Caco-2 (cell line): ENCODE data around the gene IBA57. TPM values are rescaled to one million over a fixed set of nuclear protein-coding genes. Genes with fewer than 3 reads are reported as not detected.

Experiments
- BruUV-seq: library from RNA; stranded (reverse); fragments of 400-500 nt; replicated peaks from 2 replicates; lab custom pipeline; 2021; lab: Mats Ljungman, UMichigan
- CTCF ChIA-PET: fragments of 300-600 bp; sonication (Branson Sonifier 250); formaldehyde crosslinking; loops from one replicate; lab custom pipeline; 2022; ENCODE audit warnings: antibody characterized with exemption; lab: Charles Lee
- POLR2A ChIA-PET: fragments of 300-600 bp; sonication (Branson Sonifier 250); formaldehyde crosslinking; loops from one replicate; lab custom pipeline; 2022; ENCODE audit warnings: antibody characterized with exemption; lab: Charles Lee
- DNase-seq, 2 experiments: peaks; one replicate each; pipeline versions ENCODE4 v3.0.0 to v3.0.0-alpha.2; 2020 to 2022
- H3K27me3 ChIP-seq: replicated peaks from 2 replicates; pipeline ENCODE4 v1.6.0; 2011; ENCODE audit warnings: low read length; ENCODE audit not compliant: control insufficient read depth, insufficient read depth
- H3K36me3 ChIP-seq: 2 replicates; pipeline ENCODE4 v1.5.1; 2011; ENCODE audit warnings: low read length; ENCODE audit not compliant: control insufficient read depth, insufficient read depth
- H3K4me1 ChIP-seq: fragments of 250-450 bp; sonication (Bioruptor Pico); 2 replicates; pipeline ENCODE4 v1.5.1; 2020; ENCODE audit warnings: mild to moderate bottlenecking
- H3K4me3 ChIP-seq: 2 replicates; pipeline ENCODE4 v1.5.1; 2011; ENCODE audit warnings: low read depth, mild to moderate bottlenecking, control low read depth, low read length
- H3K9me3 ChIP-seq: fragments of 250-450 bp; sonication (Bioruptor Pico); 2 replicates; pipeline ENCODE4 v1.5.1; 2020; ENCODE audit warnings: mild to moderate bottlenecking, moderate library complexity
- H3K27ac Mint-ChIP-seq: one replicate; pipeline ENCODE4 v1.8.0; 2022; ENCODE audit warnings: mixed read lengths; ENCODE audit not compliant: unreplicated experiment
- H3K27me3 Mint-ChIP-seq: one replicate; pipeline ENCODE4 v1.8.0; 2022; ENCODE audit warnings: mixed read lengths; ENCODE audit not compliant: insufficient read depth, unreplicated experiment
- H3K36me3 Mint-ChIP-seq: one replicate; pipeline ENCODE4 v1.8.0; 2022; ENCODE audit warnings: mild to moderate bottlenecking, mixed read lengths; ENCODE audit not compliant: insufficient read depth, unreplicated experiment
- H3K4me1 Mint-ChIP-seq: one replicate; pipeline ENCODE4 v1.8.0; 2022; ENCODE audit warnings: low read depth, mixed read lengths; ENCODE audit not compliant: unreplicated experiment
- H3K4me3 Mint-ChIP-seq: one replicate; pipeline ENCODE4 v1.8.0; 2022; ENCODE audit warnings: mild to moderate bottlenecking, moderate library complexity, mixed read lengths; ENCODE audit not compliant: unreplicated experiment
- H3K9me3 Mint-ChIP-seq: one replicate; pipeline ENCODE4 v1.8.0; 2022; ENCODE audit warnings: mixed read lengths; ENCODE audit not compliant: unreplicated experiment
- CTCF ChIP-seq, 2 experiments: fragments of 200-600 bp in 1 of 2; IDR thresholded peaks; 1 replicate in 1 of 2; 2 replicates in 1 of 2; pipeline versions ENCODE4 v1.5.1 to v1.8.0; 2011 to 2022; ENCODE audit warnings: antibody characterized with exemption in 1 of 2, control low read depth in 1 of 2, inconsistent platforms in 1 of 2, low read depth in 1 of 2, low read length in 1 of 2, mild to moderate bottlenecking in 1 of 2, moderate library complexity in 1 of 2; ENCODE audit not compliant: insufficient read depth in 1 of 2, severe bottlenecking in 1 of 2, unreplicated experiment in 1 of 2
- intact Hi-C: fragments of 100-400 bp; cut with micrococcal nuclease; formaldehyde crosslinking; loops from one replicate; pipeline ENCODE4 v1.10.0; 2022; ENCODE audit not compliant: unreplicated experiment
- total RNA-seq: library from RNA; stranded (reverse); gene quantifications from 2 replicates; pipeline ENCODE4 v1.2.3, GENCODE V29; 2022

IBA57 gene
- total RNA-seq, 1 experiment from 2014 or later: 15.4 TPM

DNA sequence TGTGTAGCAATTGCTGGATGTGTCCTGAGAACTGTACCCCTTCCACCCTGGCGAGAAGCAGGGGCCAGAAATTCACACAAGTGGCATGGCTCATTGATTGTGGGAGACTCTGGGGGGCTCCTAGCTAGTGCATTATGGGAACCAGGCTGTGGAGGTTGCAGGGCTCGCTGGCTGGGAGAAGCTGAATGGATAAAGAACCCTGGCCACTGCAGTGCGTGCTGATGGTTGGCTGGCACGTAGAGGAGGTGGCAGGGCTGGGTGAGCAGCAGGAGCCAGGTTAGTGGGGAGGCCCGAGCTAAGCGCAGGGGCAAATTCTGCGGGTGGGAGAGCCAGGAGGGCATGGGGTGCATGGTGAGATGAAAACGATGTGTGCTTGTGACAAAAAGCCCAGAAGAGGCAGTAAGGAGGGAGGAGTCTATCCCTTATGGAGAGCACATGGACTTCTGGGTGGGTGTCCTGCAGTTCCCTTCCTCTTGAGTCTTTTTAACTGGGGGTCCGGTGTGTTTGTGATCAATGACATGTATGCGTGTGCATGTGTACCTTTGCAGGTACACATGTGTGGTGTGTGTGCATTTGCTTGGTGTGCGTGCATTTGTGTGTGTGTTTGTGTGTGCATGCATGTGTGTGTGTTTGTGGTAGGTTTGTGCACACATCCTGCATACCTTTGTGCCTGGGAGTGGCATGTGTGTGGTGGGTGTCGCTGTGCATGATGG is 22.0 kb upstream of the IBA57 start:
- Histone ChIP-seq H3K27me3 (no peaks in the 10 kb centered on the region), H3K4me3 (no peak overlapping the region), H3K36me3 (peaks cover 3% of the 10 kb centered on the region), H3K4me1 (peaks cover 5% of the 10 kb centered on the region), H3K9me3 (no peaks in the 10 kb centered on the region)
- TF ChIP-seq CTCF (IDR thresholded peaks at IDR 0.05; ENCODE audit: insufficient read depth in 1 of 2, low read depth in 1 of 2, low read length in 1 of 2, severe bottlenecking in 1 of 2, unreplicated experiment in 1 of 2): no peak
- no peaks in the 10 kb centered on the region for H3K4me1 Mint-ChIP-seq
- CTCF ChIA-PET: no interaction called here
- H3K9me3 Mint-ChIP-seq: no peaks in the 10 kb centered on the region
- no peaks in the 10 kb centered on the region for H3K27me3 Mint-ChIP-seq
- intact Hi-C loops: no loop called here
- no TSS peak for BruUV-seq
- peaks cover 21% of the 10 kb centered on the region for H3K36me3 Mint-ChIP-seq
- POLR2A ChIA-PET: no interaction called here
- DNase-seq: no peak
- H3K27ac Mint-ChIP-seq: no peak overlapping the region
- H3K4me3 Mint-ChIP-seq: no peak overlapping the region

- Mint-ChIP-seq H3K27ac (no peak overlapping the region), H3K4me1 (no peaks in the 10 kb centered on the region), H3K9me3 (no peaks in the 10 kb centered on the region), H3K4me3 (no peak overlapping the region), H3K36me3 (peaks cover 21% of the 10 kb centered on the region), H3K27me3 (no peaks in the 10 kb centered on the region)
- peaks cover 3% of the 10 kb centered on the region for H3K36me3 ChIP-seq
- no peaks in the 10 kb centered on the region for H3K27me3 ChIP-seq
- H3K4me1 ChIP-seq: peaks cover 5% of the 10 kb centered on the region
- intact Hi-C loops: no loop called here
- CTCF ChIA-PET: no interaction called here
- TF ChIP-seq CTCF (IDR thresholded peaks at IDR 0.05; ENCODE audit: insufficient read depth in 1 of 2, low read depth in 1 of 2, low read length in 1 of 2, severe bottlenecking in 1 of 2, unreplicated experiment in 1 of 2): no peak
- H3K4me3 ChIP-seq: no peak overlapping the region
- POLR2A ChIA-PET: no interaction called here
- BruUV-seq: no TSS peak
- no peak for DNase-seq
- H3K9me3 ChIP-seq: no peaks in the 10 kb centered on the region
Observed at GRCh38 chr1:228144193-228144992, 21.2 kb upstream of the IBA57 start.

DNA sequence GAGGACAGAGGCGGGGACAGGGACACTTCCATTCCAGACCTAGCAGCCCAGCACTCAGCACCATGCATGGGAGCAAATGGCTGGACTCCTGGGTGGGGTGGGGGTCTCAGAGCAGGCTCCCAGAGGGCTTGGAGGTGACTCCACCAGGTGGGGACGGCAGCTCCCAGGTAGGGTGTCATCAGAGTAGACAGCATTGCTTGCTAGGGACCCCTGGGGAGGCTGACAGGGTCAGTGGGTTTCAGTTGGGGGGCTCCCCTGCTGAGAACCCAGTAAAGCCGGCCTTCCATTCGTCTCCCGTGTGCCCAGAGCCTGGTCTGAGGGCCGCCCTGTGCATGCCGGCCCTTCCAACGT is 20.6 kb upstream of the IBA57 start:
- no TSS peak for BruUV-seq
- Histone ChIP-seq H3K4me3 (no peak overlapping the region), H3K4me1 (peaks cover 8% of the 10 kb centered on the region), H3K36me3 (peaks cover 3% of the 10 kb centered on the region), H3K27me3 (no peaks in the 10 kb centered on the region), H3K9me3 (no peaks in the 10 kb centered on the region)
- ChIA-PET POLR2A (no interaction called here), CTCF (no interaction called here)
- no peak for TF ChIP-seq CTCF (IDR thresholded peaks at IDR 0.05; ENCODE audit: insufficient read depth in 1 of 2, low read depth in 1 of 2, low read length in 1 of 2, severe bottlenecking in 1 of 2, unreplicated experiment in 1 of 2)
- Mint-ChIP-seq H3K27ac (no peak overlapping the region), H3K36me3 (peaks cover 15% of the 10 kb centered on the region), H3K27me3 (no peaks in the 10 kb centered on the region), H3K9me3 (no peaks in the 10 kb centered on the region), H3K4me3 (no peak overlapping the region), H3K4me1 (no peaks in the 10 kb centered on the region)
- no peak for DNase-seq
- intact Hi-C loops: no loop called here
